OCI-LY7 (cell line): Measurements from ENCODE around the gene PMF1. TPM values are rescaled to one million over a fixed set of nuclear protein-coding genes. Genes with fewer than 3 reads are reported as not detected.

Experiments
- BruUV-seq: library from RNA; stranded (reverse); fragments of 400-500 nt; replicated peaks from 2 replicates; lab custom pipeline; 2021; lab: Mats Ljungman, UMichigan
- CTCF ChIA-PET: fragments of 300-600 bp; sonication (Branson Sonifier 250); formaldehyde crosslinking; loops from one replicate; lab custom pipeline; 2022; ENCODE audit warnings: antibody characterized with exemption; ENCODE audit not compliant: unreplicated experiment; lab: Charles Lee
- POLR2A ChIA-PET: fragments of 300-600 bp; sonication (Branson Sonifier 250); formaldehyde crosslinking; loops from one replicate; lab custom pipeline; 2022; ENCODE audit warnings: antibody characterized with exemption; lab: Charles Lee
- DNase-seq: peaks from one replicate; pipeline ENCODE4 v3.0.0-alpha.2; 2015; ENCODE audit warnings: low spot score
- H2AFZ ChIP-seq: fragments of 200-600 bp; sonication (generic), shearing (Covaris generic); 2 replicates; pipeline ENCODE4 v1.6.1; 2014; ENCODE audit warnings: mild to moderate bottlenecking, antibody characterized with exemption, low read length, moderate library complexity
- H3K27ac ChIP-seq: fragments of 200-600 bp; sonication (generic); 2 replicates; pipeline ENCODE4 v1.5.1; 2014; ENCODE audit warnings: mixed run types, low read depth, mild to moderate bottlenecking, moderate library complexity, low read length, inconsistent platforms; ENCODE audit not compliant: poor library complexity, severe bottlenecking
- H3K36me3 ChIP-seq: fragments of 200-600 bp; sonication (generic); 2 replicates; pipeline ENCODE4 v1.6.1; 2014; ENCODE audit warnings: mild to moderate bottlenecking, antibody characterized with exemption, low read length, moderate library complexity, mixed read lengths; ENCODE audit not compliant: insufficient read depth
- H3K4me1 ChIP-seq: fragments of 200-600 bp; sonication (generic); 2 replicates; pipeline ENCODE4 v1.5.1; 2014; ENCODE audit warnings: mild to moderate bottlenecking, low read length; ENCODE audit not compliant: insufficient read depth, poor library complexity, severe bottlenecking
- H3K4me2 ChIP-seq: fragments of 200-600 bp; sonication (generic); 2 replicates; pipeline ENCODE4 v1.6.1; 2014; ENCODE audit warnings: mild to moderate bottlenecking, low read length
- H3K4me3 ChIP-seq: fragments of 200-600 bp; sonication (generic); 2 replicates; pipeline ENCODE4 v1.5.1; 2014; ENCODE audit warnings: mild to moderate bottlenecking, low read depth, low read length; ENCODE audit not compliant: poor library complexity, severe bottlenecking
- H3K79me2 ChIP-seq: fragments of 200-600 bp; sonication (generic); 2 replicates; pipeline ENCODE4 v1.6.1; 2016; ENCODE audit warnings: low read depth, mild to moderate bottlenecking, low read length, moderate library complexity, mixed read lengths; ENCODE audit not compliant: insufficient read depth
- H3K9me2 ChIP-seq: fragments of 200-600 bp; sonication (generic); 2 replicates; pipeline ENCODE4 v1.6.1; 2016; ENCODE audit warnings: mild to moderate bottlenecking, low read length, mixed read lengths; ENCODE audit not compliant: insufficient read depth
- H3K9me3 ChIP-seq: fragments of 200-600 bp; sonication (generic); 2 replicates; pipeline ENCODE4 v1.6.1; 2014; ENCODE audit warnings: mild to moderate bottlenecking, mixed run types, low read length, mixed read lengths
- H4K20me1 ChIP-seq: fragments of 200-600 bp; sonication (generic); 2 replicates; pipeline ENCODE4 v1.6.1; 2014; ENCODE audit warnings: mild to moderate bottlenecking, antibody characterized with exemption, low read length, moderate library complexity, mixed read lengths; ENCODE audit not compliant: insufficient read depth
- CTCF ChIP-seq: fragments of 200-600 bp; sonication (generic); conservative IDR thresholded peaks from 2 replicates; pipeline ENCODE4 v1.5.1; 2014; ENCODE audit warnings: mild to moderate bottlenecking, antibody characterized with exemption, low read length, moderate library complexity, mixed read lengths
- EZH2phosphoT487 ChIP-seq: fragments of 200-600 bp; sonication (generic); IDR thresholded peaks from 2 replicates; pipeline ENCODE4 v1.6.1; 2018; ENCODE audit warnings: low read depth, borderline replicate concordance, mild to moderate bottlenecking, mixed run types, antibody characterized with exemption, low read length, moderate library complexity, mixed read lengths
- intact Hi-C: fragments of 100-400 bp; cut with micrococcal nuclease; formaldehyde crosslinking; loops from one replicate; pipeline ENCODE4 v1.10.0; 2022; ENCODE audit not compliant: unreplicated experiment
- total RNA-seq, 2 experiments: library from RNA; depleted of rRNA in 1 of 2; stranded (reverse); fragments of >200 nt in 1 of 2; shearing (Covaris generic) in 1 of 2; gene quantifications; 2 replicates each; pipeline ENCODE4 v1.2.3, GENCODE V29; 2014 to 2022

PMF1 gene
- total RNA-seq, 2 experiments from 2014 or later = 67.5 to 82.5 TPM

DNA sequence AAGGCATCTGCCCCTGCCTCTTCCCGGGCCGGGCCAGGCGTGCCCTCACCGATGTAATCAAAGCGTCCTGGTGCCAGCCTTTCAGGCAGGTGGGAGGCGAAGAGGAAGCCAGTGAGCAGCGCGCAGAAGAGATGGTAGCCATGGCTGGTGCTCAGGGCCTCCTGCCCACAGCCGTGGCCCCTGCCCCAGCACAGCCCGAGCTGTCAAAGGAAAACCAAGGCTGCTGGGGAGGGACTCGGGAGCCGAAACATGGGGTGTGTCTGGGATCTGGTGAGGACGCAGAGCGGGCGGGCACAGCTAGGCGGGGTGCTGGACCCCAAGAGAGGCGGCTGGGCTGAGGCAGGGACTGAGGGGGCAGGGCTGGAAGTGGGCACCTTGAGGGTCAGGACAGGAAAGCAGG lies 31.9 kb downstream of the PMF1 start:
- DNase-seq = no peak
- ChIA-PET POLR2A (no interaction called here), CTCF (no interaction called here)
- no TSS peak for BruUV-seq
- no peak overlapping the region for H2AFZ ChIP-seq
- H3K79me2 ChIP-seq = no peaks in the 10 kb centered on the region
- no peak overlapping the region for H3K27ac ChIP-seq
- H3K4me1 ChIP-seq = no peaks in the 10 kb centered on the region
- H3K4me2 ChIP-seq = no peak overlapping the region
- TF ChIP-seq CTCF (no peak), EZH2phosphoT487 (no peak)
- H3K4me3 ChIP-seq = no peak overlapping the region
- no peaks in the 10 kb centered on the region for H3K9me2 ChIP-seq
- peaks cover 17% of the 10 kb centered on the region for H3K36me3 ChIP-seq
- H3K9me3 ChIP-seq = no peaks in the 10 kb centered on the region
- H4K20me1 ChIP-seq = no peaks in the 10 kb centered on the region; the same call in 1 of the 2 replicates
- intact Hi-C loops = no loop called here

DNA sequence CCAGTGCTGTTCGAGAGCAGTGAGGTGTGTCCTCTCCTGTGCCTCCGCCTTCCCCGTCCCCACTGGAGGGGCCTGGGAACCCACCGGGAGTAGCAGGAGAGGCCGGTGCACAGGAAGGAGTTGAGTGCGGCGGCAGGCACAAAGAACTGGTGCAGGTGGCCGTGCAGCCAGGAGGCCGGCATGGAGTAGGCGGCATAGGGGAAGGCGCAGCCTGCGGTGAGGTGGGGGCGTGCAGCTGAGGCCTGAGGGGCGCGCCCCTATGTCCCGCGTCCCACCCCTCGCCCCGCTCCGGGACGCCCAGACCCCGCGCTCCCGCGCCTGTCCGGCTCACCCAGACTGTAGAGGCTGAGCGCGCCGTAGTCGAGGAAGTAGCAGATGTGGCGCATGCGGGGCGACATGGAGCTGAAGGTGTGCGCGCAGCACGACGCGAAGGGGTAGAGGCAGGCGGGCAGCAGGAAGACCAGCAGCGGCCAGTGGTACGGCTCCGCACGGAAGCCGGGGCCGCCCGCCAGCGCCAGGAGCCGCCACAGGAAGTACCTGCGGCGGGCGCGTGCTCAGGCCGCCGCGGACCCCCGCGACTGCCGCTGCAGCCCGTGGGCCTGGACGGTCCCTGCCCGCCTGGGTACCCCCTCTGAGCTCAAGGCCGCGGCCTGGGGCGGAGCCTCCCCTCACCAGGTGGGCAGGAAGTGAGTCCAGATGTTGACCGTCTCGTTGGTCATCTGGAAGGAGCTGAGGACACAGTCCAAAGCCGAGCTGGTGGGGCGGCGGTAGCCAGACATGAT lies 32.8 kb downstream of the PMF1 start:
- no peak overlapping the region for H3K27ac ChIP-seq
- H2AFZ ChIP-seq = no peak overlapping the region
- POLR2A ChIA-PET = interaction anchor here (0.9 kb wide), 1 partner anchor 117 kb away, joined by 3 read pairs; no protein-coding TSS in a partner anchor
- H3K36me3 ChIP-seq = peaks cover 23% of the 10 kb centered on the region
- CTCF ChIA-PET = no interaction called here
- intact Hi-C loops = no loop called here
- no TSS peak for BruUV-seq
- no peaks in the 10 kb centered on the region for H3K9me3 ChIP-seq
- H3K4me2 ChIP-seq = no peak overlapping the region; the same call in 1 of the 2 replicates
- no peak overlapping the region for H3K4me3 ChIP-seq
- TF ChIP-seq CTCF (no peak), EZH2phosphoT487 (no peak)
- no peaks in the 10 kb centered on the region for H3K9me2 ChIP-seq
- H3K79me2 ChIP-seq = no peaks in the 10 kb centered on the region
- no peaks in the 10 kb centered on the region for H3K4me1 ChIP-seq
- no peaks in the 10 kb centered on the region; the same call in 1 of the 2 replicates for H4K20me1 ChIP-seq
- DNase-seq = no peak

DNA sequence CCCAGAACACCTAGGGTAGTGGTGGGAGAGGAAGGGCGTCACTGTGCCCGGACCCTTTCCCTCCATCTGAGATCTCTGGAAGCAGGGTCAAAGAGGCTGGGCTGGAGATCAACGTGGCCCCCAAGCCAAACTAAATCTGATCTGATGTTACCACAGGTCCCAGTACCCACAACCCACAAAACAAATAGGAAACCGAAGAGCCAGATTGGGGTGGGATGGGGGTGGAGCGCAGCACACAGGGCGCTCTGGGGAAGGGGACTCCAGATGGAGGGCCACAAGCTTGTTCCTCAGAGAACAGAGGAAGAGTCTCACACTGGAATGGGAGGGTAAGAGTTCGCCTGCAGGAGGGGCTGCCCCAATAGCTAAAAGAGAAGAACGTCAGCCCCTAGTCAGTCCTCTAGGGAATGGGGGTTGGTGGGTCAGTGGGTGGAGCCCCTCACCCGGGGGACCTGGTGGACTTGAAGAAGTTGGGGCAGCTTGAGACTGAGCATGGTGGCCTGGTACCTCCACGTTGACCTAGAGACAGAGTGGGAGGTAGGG lies 33.5 kb downstream of the PMF1 start:
- Histone ChIP-seq H2AFZ (no peak overlapping the region), H3K4me3 (no peak overlapping the region), H3K27ac (no peak overlapping the region)

More for the DNA sequence above, 33.5 kb downstream of the PMF1 start:
- intact Hi-C loops = no loop called here
- no peak for DNase-seq
- CTCF ChIA-PET = no interaction called here
- H3K9me3 ChIP-seq = no peaks in the 10 kb centered on the region
- H3K4me1 ChIP-seq = no peaks in the 10 kb centered on the region
- H3K36me3 ChIP-seq = peaks cover 30% of the 10 kb centered on the region
- TF ChIP-seq EZH2phosphoT487 (no peak), CTCF (no peak)
- H3K4me2 ChIP-seq = no peak overlapping the region
- POLR2A ChIA-PET = interaction anchor here (0.9 kb wide), 1 partner anchor 117 kb away, joined by 3 read pairs; no protein-coding TSS in a partner anchor
- H4K20me1 ChIP-seq = no peaks in the 10 kb centered on the region; the same call in 1 of the 2 replicates
- no TSS peak for BruUV-seq
- H3K9me2 ChIP-seq = no peaks in the 10 kb centered on the region
- H3K79me2 ChIP-seq = no peaks in the 10 kb centered on the region
